IPS-18c (cell line): Measurements from ENCODE around the gene FCER1G.
A peak's percentile ranks its signal among the peaks of the same experiment; 100 is the strongest.

Experiments
- H3K4me3 ChIP-seq: 2 replicates; pipeline ENCODE4 v1.7.0; 2013; ENCODE audit warnings: low read depth, mild to moderate bottlenecking, low read length, moderate library complexity; ENCODE audit not compliant: insufficient read depth
- H3K9me3 ChIP-seq: one replicate; pipeline ENCODE4 v1.6.1; 2013; ENCODE audit warnings: mild to moderate bottlenecking, low read length, moderate library complexity; ENCODE audit not compliant: control insufficient read depth, insufficient read depth

Gene FCER1G

GRCh38 chr1:161182214-161182613 lies 32.9 kb upstream of the FCER1G start:
- Histone ChIP-seq H3K9me3 (no peaks in the 10 kb centered on the region), H3K4me3 (no peak overlapping the region)

- no peak overlapping the region for H3K4me3 ChIP-seq
- H3K9me3 ChIP-seq, result no peaks in the 10 kb centered on the region
Measured at GRCh38 chr1:161185282-161185682, 29.8 kb upstream of the FCER1G start.

- Histone ChIP-seq H3K9me3 (no peaks in the 10 kb centered on the region), H3K4me3 (no peak overlapping the region)
Measured at GRCh38 chr1:161185732-161186311, 29.3 kb upstream of the FCER1G start.

- Histone ChIP-seq H3K4me3 (no peak overlapping the region), H3K9me3 (no peaks in the 10 kb centered on the region)
Measured at GRCh38 chr1:161187311-161187710, 27.8 kb upstream of the FCER1G start.

GRCh38 chr1:161188381-161188780 lies 26.7 kb upstream of the FCER1G start:
- no peak overlapping the region for H3K4me3 ChIP-seq
- no peaks in the 10 kb centered on the region for H3K9me3 ChIP-seq

GRCh38 chr1:161189036-161189435 lies 26.1 kb upstream of the FCER1G start:
- no peak overlapping the region for H3K4me3 ChIP-seq

GRCh38 chr1:161190962-161191521 lies 24.1 kb upstream of the FCER1G start:
- no peak overlapping the region for H3K4me3 ChIP-seq

More at GRCh38 chr1:161189036-161189435, 26.1 kb upstream of the FCER1G start:
- H3K9me3 ChIP-seq, result no peaks in the 10 kb centered on the region

GRCh38 chr1:161191971-161192370 lies 23.1 kb upstream of the FCER1G start:
- Histone ChIP-seq H3K4me3 (no peak overlapping the region), H3K9me3 (no peaks in the 10 kb centered on the region)

More at GRCh38 chr1:161190962-161191521, 24.1 kb upstream of the FCER1G start:
- H3K9me3 ChIP-seq, result no peaks in the 10 kb centered on the region

GRCh38 chr1:161192476-161193465 lies 22.3 kb upstream of the FCER1G start:
- Histone ChIP-seq H3K4me3 (no peak overlapping the region), H3K9me3 (no peaks in the 10 kb centered on the region)

- H3K4me3 ChIP-seq, result no peak overlapping the region
- H3K9me3 ChIP-seq, result no peaks in the 10 kb centered on the region
Measured at GRCh38 chr1:161193561-161194235, 21.4 kb upstream of the FCER1G start.

- Histone ChIP-seq H3K4me3 (no peak overlapping the region), H3K9me3 (no peaks in the 10 kb centered on the region)
Measured at GRCh38 chr1:161195171-161195570, 19.9 kb upstream of the FCER1G start.

- no peak overlapping the region for H3K4me3 ChIP-seq
- no peaks in the 10 kb centered on the region for H3K9me3 ChIP-seq
Measured at GRCh38 chr1:161196111-161196510, 19.0 kb upstream of the FCER1G start.

- peak overlapping the region; percentile 45; the same call in 1 of the 2 replicates for H3K4me3 ChIP-seq
- H3K9me3 ChIP-seq, result no peaks in the 10 kb centered on the region
Measured at GRCh38 chr1:161196521-161197451, 18.3 kb upstream of the FCER1G start.

- Histone ChIP-seq H3K4me3 (peak overlapping the region; percentile 45), H3K9me3 (no peaks in the 10 kb centered on the region)
Measured at GRCh38 chr1:161197560-161198193, 17.4 kb upstream of the FCER1G start.

- Histone ChIP-seq H3K9me3 (no peaks in the 10 kb centered on the region), H3K4me3 (peak overlapping the region; percentile 45)
Measured at GRCh38 chr1:161198194-161198896, 16.8 kb upstream of the FCER1G start.
